Measurements from ENCODE around the gene EME2.

GRCh38 chr16:1788708-1789100, 16.1 kb downstream of the EME2 start:
- TF ChIP-seq EZH2 (IDR thresholded peaks at IDR 0.05; ENCODE audit: borderline replicate concordance, insufficient read depth, low read depth, low read length, poor library complexity, severe bottlenecking): no peak
- TF ChIP-seq, protein P1, sequence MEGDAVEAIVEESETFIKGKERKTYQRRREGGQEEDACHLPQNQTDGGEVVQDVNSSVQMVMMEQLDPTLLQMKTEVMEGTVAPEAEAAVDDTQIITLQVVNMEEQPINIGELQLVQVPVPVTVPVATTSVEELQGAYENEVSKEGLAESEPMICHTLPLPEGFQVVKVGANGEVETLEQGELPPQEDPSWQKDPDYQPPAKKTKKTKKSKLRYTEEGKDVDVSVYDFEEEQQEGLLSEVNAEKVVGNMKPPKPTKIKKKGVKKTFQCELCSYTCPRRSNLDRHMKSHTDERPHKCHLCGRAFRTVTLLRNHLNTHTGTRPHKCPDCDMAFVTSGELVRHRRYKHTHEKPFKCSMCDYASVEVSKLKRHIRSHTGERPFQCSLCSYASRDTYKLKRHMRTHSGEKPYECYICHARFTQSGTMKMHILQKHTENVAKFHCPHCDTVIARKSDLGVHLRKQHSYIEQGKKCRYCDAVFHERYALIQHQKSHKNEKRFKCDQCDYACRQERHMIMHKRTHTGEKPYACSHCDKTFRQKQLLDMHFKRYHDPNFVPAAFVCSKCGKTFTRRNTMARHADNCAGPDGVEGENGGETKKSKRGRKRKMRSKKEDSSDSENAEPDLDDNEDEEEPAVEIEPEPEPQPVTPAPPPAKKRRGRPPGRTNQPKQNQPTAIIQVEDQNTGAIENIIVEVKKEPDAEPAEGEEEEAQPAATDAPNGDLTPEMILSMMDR (IDR thresholded peaks at IDR 0.05): no peak

Data from B cell (primary cell).